Activated CD8-positive, alpha-beta memory T cell treated with anti-CD3 and anti-CD28 coated beads for 36 hours (primary cell): ENCODE measurements around the gene ZBTB46. TPM values are rescaled to one million over a fixed set of nuclear protein-coding genes. Genes with fewer than 3 reads are reported as not detected.

Experiments used
- CTCF ChIA-PET: fragments of 350-600 bp; sonication (Branson Sonifier 250); formaldehyde crosslinking; loops from one replicate; lab custom pipeline; 2021; ENCODE audit warnings: antibody characterized with exemption; lab: Charles Lee
- POLR2A ChIA-PET: fragments of 350-600 bp; sonication (Branson Sonifier 250); formaldehyde crosslinking; loops from one replicate; lab custom pipeline; 2021; ENCODE audit warnings: antibody characterized with exemption; lab: Charles Lee
- total RNA-seq, 2 experiments: library from RNA; stranded (reverse); gene quantifications; one replicate each; pipeline ENCODE4 v1.2.3, GENCODE V29; 2021

ZBTB46 gene
- total RNA-seq, 2 experiments from 2014 or later = 0.25 TPM

- POLR2A ChIA-PET = interaction anchor here (0.9 kb wide), 1 partner anchor 406 kb away, joined by 3 read pairs; the partner anchor contains the start of gene NPBWR2
- CTCF ChIA-PET = interaction anchor here (0.6 kb wide), 1 partner anchor 71 kb away, joined by 5 read pairs; no protein-coding TSS in a partner anchor
These were observed 129.6 kb downstream of the ZBTB46 start for GRCh38 chr20:63701329-63702035.

GRCh38 chr20:63701051-63701328 lies 130.1 kb downstream of the ZBTB46 start:
- CTCF ChIA-PET = interaction anchor here (0.6 kb wide), 1 partner anchor 71 kb away, joined by 5 read pairs; no protein-coding TSS in a partner anchor
- POLR2A ChIA-PET = no interaction called here

- ChIA-PET POLR2A (no interaction called here), CTCF (no interaction called here)
These were observed 130.6 kb downstream of the ZBTB46 start for GRCh38 chr20:63700199-63701050.

DNA sequence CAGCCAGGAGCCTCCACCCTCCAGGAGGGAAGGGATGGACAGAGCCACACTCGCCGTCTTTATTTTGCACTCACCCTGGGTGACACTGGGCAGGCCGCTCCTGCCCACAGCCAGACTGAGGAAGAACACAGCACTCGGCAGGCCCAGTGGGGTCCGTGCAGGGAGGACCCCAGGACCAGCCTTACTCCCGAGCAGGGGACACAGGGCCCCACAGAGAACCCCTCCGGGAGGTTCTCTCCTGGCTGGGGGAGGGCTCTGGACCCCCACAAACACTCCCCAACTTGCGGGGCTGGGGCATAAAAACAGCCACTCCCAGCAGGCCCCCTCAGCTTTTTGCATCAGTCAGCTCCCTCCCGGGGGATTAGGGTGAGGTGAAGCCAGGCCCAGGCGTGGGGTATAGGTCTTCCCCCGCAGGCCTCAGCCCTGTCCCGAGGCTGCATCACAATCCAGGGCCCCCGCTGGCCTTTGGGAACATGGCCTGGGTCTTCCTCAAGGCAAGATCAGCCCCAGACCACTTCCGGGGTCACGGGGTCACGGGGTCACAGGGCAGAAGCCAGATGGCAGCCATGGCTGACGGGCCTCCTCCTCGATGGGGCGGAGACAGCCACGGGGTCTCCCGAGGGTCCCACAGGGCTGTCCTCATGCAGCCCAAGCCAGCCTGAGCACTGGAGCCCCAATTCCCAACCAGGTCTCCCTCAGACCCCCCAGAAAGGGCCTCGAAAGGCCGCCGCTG lies 131.4 kb downstream of the ZBTB46 start:
- CTCF ChIA-PET = interaction anchor here (3.8 kb wide), 1 partner anchor 8 kb away, joined by 15 read pairs; the partner anchor contains the start of genes ARFRP1 and ZGPAT

DNA sequence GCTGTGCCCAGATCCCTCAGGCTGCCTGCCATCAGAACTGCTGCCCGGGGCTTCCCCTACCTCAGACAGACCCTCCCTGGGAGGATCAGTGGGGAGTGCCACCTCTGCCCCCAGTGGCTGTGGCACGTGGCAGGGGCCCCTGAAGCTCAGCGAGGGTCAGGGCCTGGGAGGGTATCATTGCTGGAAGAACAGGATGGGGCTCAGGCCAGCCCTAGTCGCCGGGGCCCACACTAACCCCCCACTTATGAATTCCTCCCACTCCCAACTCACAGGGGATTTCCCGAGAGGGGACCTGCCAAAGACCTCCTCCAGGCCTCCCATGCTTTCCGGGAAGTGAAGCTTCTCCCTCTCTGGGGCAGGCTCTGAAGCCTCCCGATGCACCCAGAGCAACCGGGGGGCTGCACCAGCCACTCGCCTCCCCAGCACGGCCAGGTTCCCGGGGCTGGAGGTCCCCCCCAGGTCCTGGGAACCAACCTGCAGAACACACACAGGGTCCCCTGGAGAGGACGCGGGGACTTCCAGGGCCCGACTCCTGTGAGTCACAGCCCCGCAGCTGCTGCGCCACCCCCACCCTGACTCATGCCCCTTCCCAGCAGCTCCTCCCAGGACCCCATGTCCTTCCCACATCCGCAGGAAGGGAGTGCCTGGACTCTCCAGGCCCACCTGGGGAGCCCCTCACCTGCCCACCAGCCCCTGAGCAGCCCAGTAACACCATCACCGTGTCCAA lies 132.2 kb downstream of the ZBTB46 start:
- CTCF ChIA-PET = interaction anchor here (1.0 to 3.8 kb wide), 3 partner anchors 9 to 161 kb away, joined by 5 to 15 read pairs (median 5); partner anchors contain the start of genes ARFRP1 and ZGPAT
- POLR2A ChIA-PET = interaction anchor here (0.8 to 1.8 kb wide), 5 partner anchors 9 to 179 kb away, joined by 3 to 10 read pairs (median 4); partner anchors contain the start of genes ARFRP1, LIME1, RTEL1 and ZGPAT

More for the DNA sequence above, 131.4 kb downstream of the ZBTB46 start:
- POLR2A ChIA-PET = interaction anchor here (0.9 to 1.4 kb wide), 2 partner anchors 37 to 41 kb away, joined by 3 to 5 read pairs; partner anchors contain the start of genes LIME1 and RTEL1

DNA sequence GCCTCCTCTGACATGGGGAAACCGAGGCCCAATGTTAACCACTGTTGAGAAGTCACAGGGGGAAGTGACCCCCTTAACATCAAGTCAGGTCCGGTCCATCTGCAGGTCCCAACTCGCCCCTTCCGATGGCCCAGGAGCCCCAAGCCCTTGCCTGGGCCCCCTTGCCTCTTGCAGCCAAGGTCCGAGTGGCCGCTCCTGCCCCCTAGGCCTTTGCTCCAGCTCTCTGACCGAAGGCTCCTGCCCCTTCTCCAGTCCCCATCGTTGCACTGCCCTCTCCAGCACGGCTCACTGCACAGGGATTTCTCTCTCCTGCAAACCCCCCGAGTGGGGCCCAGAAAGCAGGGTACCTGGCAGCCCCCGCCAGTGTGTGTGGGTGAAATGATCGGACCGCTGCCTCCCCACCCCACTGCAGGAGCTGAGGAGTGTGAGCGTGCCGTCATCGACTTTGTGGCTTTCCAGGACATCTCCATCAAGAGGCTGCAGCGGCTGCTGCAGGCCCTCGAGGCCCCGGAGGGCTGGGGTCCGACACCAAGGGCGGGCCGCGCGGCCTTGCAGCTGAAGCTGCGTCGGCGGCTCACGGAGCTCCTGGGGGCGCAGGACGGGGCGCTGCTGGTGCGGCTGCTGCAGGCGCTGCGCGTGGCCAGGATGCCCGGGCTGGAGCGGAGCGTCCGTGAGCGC lies 133.1 kb downstream of the ZBTB46 start:
- POLR2A ChIA-PET = interaction anchor here (0.7 to 1.8 kb wide), 5 partner anchors 9 to 178 kb away, joined by 3 to 10 read pairs (median 4); partner anchors contain the start of genes ARFRP1, LIME1 and ZGPAT

GRCh38 chr20:63697357-63697867 lies 133.7 kb downstream of the ZBTB46 start:
- POLR2A ChIA-PET = interaction anchor here (0.7 to 1.8 kb wide), 2 partner anchors 10 to 63 kb away, joined by 3 to 10 read pairs; partner anchors contain the start of genes ARFRP1 and ZGPAT
- CTCF ChIA-PET = interaction anchor here (1.2 to 3.8 kb wide), 3 partner anchors 10 to 276 kb away, joined by 3 to 15 read pairs (median 3); partner anchors contain the start of genes ARFRP1, LIME1 and ZGPAT

More for the DNA sequence above, 133.1 kb downstream of the ZBTB46 start:
- CTCF ChIA-PET = interaction anchor here (1.0 to 3.8 kb wide), 5 partner anchors 10 to 276 kb away, joined by 3 to 15 read pairs (median 5); partner anchors contain the start of genes ARFRP1, LIME1 and ZGPAT

DNA sequence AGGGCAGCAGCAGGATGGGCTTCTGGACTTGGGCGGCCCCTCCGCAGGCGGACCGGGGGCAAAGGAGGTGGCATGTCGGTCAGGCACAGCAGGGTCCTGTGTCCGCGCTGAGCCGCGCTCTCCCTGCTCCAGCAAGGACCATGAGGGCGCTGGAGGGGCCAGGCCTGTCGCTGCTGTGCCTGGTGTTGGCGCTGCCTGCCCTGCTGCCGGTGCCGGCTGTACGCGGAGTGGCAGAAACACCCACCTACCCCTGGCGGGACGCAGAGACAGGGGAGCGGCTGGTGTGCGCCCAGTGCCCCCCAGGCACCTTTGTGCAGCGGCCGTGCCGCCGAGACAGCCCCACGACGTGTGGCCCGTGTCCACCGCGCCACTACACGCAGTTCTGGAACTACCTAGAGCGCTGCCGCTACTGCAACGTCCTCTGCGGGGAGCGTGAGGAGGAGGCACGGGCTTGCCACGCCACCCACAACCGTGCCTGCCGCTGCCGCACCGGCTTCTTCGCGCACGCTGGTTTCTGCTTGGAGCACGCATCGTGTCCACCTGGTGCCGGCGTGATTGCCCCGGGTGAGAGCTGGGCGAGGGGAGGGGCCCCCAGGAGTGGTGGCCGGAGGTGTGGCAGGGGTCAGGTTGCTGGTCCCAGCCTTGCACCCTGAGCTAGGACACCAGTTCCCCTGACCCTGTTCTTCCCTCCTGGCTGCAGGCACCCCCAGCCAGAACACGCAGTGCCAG lies 134.3 kb downstream of the ZBTB46 start, which contains the start of gene TNFRSF6B:
TNFRSF6B (plus strand) TSS at position 25 of the 729 bp plus-strand sequence; CDS start at position 141, 116 bp downstream.
- ChIA-PET CTCF (interaction anchor here (1.2 to 3.8 kb wide), 3 partner anchors 11 to 277 kb away, joined by 3 to 15 read pairs (median 3); partner anchors contain the start of genes ARFRP1, LIME1 and ZGPAT), POLR2A (no interaction called here)

DNA sequence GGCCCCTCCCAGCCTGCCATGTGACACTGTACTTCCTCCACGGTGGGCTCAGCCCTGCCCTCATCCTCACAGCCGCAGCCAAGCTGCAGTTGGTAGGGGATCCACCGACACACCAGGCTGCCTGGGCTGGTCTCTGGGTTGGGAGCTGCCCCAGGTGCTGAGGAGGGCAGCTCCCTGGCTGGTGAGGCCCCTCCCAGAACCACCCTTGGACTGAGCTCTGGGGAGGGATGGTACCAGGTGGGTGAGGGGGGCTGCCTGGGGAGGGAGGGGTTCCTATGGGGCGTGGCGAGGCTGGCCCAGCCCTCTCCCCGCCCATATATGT lies 134.8 kb downstream of the ZBTB46 start:
- CTCF ChIA-PET = interaction anchor here (3.8 kb wide), 1 partner anchor 11 kb away, joined by 15 read pairs; the partner anchor contains the start of genes ARFRP1 and ZGPAT

DNA sequence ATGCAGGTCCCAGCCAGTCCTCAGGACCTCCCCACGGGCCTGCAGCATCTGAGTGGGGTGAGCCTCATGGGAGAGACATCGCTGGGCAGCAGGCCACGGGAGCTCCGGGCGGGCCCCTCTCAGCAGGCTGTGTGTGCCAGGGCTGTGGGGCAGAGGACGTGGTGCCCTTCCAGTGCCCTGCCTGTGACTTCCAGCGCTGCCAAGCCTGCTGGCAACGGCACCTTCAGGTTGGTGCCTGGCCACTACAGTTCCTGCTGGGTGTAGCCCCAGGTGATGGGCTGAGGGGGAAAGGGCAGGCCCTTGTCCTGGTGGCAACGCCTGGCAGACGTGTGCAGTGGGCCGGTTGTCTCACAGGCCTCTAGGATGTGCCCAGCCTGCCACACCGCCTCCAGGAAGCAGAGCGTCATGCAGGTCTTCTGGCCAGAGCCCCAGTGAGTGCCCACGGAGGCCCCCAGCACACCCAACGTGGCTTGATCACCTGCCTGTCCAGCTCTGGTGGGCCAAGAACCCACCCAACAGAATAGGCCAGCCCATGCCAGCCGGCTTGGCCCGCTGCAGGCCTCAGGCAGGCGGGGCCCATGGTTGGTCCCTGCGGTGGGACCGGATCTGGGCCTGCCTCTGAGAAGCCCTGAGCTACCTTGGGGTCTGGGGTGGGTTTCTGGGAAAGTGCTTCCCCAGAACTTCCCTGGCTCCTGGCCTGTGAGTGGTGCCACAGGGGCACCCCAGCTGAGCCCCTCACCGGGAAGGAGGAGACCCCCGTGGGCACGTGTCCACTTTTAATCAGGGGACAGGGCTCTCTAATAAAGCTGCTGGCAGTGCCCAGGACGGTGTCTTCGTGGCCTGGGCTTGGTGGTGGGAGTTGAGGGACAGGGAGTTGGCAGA lies 135.4 kb downstream of the ZBTB46 start:
- ChIA-PET POLR2A (no interaction called here), CTCF (interaction anchor here (3.8 kb wide), 1 partner anchor 12 kb away, joined by 15 read pairs; the partner anchor contains the start of genes ARFRP1 and ZGPAT)

More for the DNA sequence above, 134.8 kb downstream of the ZBTB46 start:
- POLR2A ChIA-PET = no interaction called here

GRCh38 chr20:63694584-63695423 lies 136.3 kb downstream of the ZBTB46 start:
- CTCF ChIA-PET = no interaction called here
- POLR2A ChIA-PET = no interaction called here

DNA sequence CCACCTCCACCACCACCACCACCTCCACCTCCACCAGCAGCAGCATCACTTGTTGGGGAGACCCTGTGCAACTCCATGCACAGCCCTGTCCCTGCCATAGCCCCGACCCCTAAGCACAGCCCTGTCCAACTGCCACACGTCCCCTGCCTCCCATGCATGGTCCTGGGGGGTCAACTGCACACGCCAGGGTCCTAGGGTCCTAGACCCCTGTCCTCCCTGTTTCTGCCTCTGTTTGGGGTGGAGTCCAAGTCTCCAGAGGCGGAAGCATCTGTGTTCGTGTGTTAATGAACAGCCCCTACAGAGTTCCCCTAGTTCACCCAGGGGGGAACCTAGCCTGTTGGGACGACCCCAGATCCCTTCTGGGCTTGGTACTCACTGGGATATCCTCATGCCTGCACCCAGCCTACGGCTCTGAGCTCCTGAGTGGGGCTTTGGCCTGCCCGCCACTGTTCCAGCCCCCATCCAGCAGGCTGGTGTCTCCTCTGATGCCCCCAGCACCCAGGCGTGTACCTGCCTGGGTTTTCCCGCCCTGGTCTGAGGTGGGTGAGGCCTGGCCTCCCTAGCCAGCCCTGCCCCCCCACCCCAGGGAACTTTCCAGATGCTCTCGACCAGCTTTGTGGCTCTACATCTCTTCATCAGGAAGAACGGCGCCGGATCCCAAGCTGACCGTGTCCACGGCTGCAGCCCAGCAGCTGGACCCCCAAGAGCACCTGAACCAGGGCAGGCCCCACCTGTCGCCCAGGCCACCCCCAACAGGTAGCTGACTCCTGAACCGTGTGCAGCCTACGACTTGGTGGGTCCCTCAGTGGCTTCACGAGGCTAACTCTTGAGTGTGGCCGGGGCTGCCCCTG lies 137.1 kb downstream of the ZBTB46 start:
- CTCF ChIA-PET = no interaction called here

More for the DNA sequence above, 137.1 kb downstream of the ZBTB46 start:
- POLR2A ChIA-PET = no interaction called here
